Activated CD8-positive, alpha-beta memory T cell treated with anti-CD3 and anti-CD28 coated beads for 36 hours (primary cell): ENCODE results near the gene SLIT1. TPM values are rescaled to one million over a fixed set of nuclear protein-coding genes. Genes with fewer than 3 reads are reported as not detected.

Experiments used
- CTCF ChIA-PET: fragments of 350-600 bp; sonication (Branson Sonifier 250); formaldehyde crosslinking; loops from one replicate; lab custom pipeline; 2021; ENCODE audit warnings: antibody characterized with exemption; lab: Charles Lee
- POLR2A ChIA-PET: fragments of 350-600 bp; sonication (Branson Sonifier 250); formaldehyde crosslinking; loops from one replicate; lab custom pipeline; 2021; ENCODE audit warnings: antibody characterized with exemption; lab: Charles Lee
- total RNA-seq, 2 experiments: library from RNA; stranded (reverse); gene quantifications; one replicate each; pipeline ENCODE4 v1.2.3, GENCODE V29; 2021

SLIT1 gene
- total RNA-seq, 2 experiments from 2014 or later, result 0.17 to 0.19 TPM

- ChIA-PET CTCF (no interaction called here), POLR2A (no interaction called here)
Observed at GRCh38 chr10:96960872-96961271, 224.9 kb downstream of the SLIT1 start.

- ChIA-PET POLR2A (no interaction called here), CTCF (interaction anchor here (1.6 kb wide), 1 partner anchor 66 kb away, joined by 5 read pairs; no protein-coding TSS in a partner anchor)
Observed at GRCh38 chr10:96959733-96960132, 226.0 kb downstream of the SLIT1 start.

GRCh38 chr10:96958071-96958470, 227.7 kb downstream of the SLIT1 start:
- ChIA-PET POLR2A (no interaction called here), CTCF (interaction anchor here (0.7 kb wide), 1 partner anchor 67 kb away, joined by 3 read pairs; no protein-coding TSS in a partner anchor)

GRCh38 chr10:96955794-96956193, 230.0 kb downstream of the SLIT1 start:
- ChIA-PET CTCF (no interaction called here), POLR2A (no interaction called here)

- ChIA-PET POLR2A (no interaction called here), CTCF (interaction anchor here (0.6 kb wide), 1 partner anchor 111 kb away, joined by 3 read pairs; no protein-coding TSS in a partner anchor)
Observed at GRCh38 chr10:96951954-96952353, 233.8 kb downstream of the SLIT1 start.

- ChIA-PET CTCF (no interaction called here), POLR2A (no interaction called here)
Observed at GRCh38 chr10:96949039-96949683, 236.6 kb downstream of the SLIT1 start.

Other genes starting within 250 kb of the SLIT1 start
- 10 to 100 TPM; 27.3 to 29.8 TPM for gene ARHGAP19, start 106.7 kb upstream of the SLIT1 start, total RNA-seq
- 1 to 10 TPM; 3.1 to 3.4 TPM for gene FRAT1, start 133.3 kb upstream of the SLIT1 start, total RNA-seq
- gene FRAT2, start 148.8 kb upstream of the SLIT1 start, total RNA-seq, result 1 to 10 TPM; 8.5 to 8.7 TPM
- gene RRP12, start 215.4 kb upstream of the SLIT1 start, total RNA-seq, result 100 to 1,000 TPM in 1 of 2 experiments, 10 to 100 TPM in 1; 99.8 to 110 TPM
- 1,000 to 10,000 TPM; 1,302 to 1,307 TPM for gene PGAM1, start 240.2 kb upstream of the SLIT1 start, total RNA-seq